SH-SY5Y (cell line): ENCODE measurements around the gene NTM.

Source experiments
- GATA2 ChIP-seq: IDR thresholded peaks from 2 replicates; pipeline ENCODE4 v1.6.1; 2011; ENCODE audit warnings: mild to moderate bottlenecking, low read depth, low read length
- GATA3 ChIP-seq: IDR thresholded peaks from 2 replicates; pipeline ENCODE4 v1.6.1; 2011; ENCODE audit warnings: low read depth, mild to moderate bottlenecking, low read length, moderate library complexity

GRCh38 chr11:131331010-131331409 lies 39.4 kb upstream of the NTM start:
- TF ChIP-seq GATA3 (no peak), GATA2 (peak; percentile 71)
